HG02759 (cell line): Measurements from ENCODE around the gene SMIM41.
A peak's percentile ranks its signal among the peaks of the same experiment; 100 is the strongest.

ENCODE experiments used
- ATAC-seq: cut with Tn5 transposase; IDR thresholded peaks from one replicate; pipeline ENCODE4 v1.9.1; 2021; ENCODE audit warnings: mild to moderate bottlenecking, moderate library complexity; ENCODE audit not compliant: unreplicated experiment

SMIM41 gene

DNA sequence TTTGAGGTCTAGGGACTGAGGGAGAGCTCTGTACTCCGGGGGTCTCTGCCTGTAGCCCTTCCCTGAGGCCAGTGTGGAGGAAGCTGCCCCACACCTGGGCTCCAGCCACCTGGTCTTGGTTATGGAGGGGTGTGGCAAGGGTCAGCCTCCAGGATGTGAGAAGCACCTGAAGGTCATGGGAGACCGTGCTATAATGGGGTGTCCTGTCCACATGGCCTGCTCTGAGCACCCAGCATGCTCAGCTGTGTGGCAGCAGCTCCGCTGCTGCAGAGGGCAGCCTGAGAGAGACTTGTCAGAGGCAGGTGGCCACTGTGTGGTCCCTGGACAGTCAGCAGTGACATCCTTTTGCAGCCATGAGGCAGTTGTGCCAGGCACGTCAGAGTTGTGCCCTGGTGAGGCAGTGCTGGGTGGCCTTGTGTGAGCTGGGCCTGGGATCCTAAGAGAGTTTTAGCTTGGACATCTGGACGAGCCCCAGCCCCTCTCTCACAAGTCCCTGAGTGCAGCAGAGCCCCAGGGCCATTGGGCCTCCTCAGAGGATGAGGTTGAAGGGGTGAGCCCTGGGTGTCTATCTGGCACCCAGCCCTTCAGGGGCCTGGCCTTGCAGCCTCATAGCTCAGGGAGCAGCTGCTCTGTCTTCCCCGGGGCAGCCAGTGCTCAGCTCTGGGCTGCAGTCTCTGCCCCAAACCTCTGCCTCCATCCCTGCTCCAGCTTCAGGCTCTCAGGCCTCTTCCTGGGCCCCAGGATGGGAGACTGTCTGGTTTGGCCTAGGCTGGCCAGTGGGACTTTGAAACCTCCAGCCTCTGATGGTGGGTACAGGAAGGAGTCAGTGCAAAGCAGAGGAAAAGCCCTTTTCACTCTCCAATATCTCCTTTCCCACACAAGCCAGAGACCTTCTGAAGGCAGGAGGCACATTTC lies 17.1 kb upstream of the SMIM41 start:
- ATAC-seq = no peak

DNA sequence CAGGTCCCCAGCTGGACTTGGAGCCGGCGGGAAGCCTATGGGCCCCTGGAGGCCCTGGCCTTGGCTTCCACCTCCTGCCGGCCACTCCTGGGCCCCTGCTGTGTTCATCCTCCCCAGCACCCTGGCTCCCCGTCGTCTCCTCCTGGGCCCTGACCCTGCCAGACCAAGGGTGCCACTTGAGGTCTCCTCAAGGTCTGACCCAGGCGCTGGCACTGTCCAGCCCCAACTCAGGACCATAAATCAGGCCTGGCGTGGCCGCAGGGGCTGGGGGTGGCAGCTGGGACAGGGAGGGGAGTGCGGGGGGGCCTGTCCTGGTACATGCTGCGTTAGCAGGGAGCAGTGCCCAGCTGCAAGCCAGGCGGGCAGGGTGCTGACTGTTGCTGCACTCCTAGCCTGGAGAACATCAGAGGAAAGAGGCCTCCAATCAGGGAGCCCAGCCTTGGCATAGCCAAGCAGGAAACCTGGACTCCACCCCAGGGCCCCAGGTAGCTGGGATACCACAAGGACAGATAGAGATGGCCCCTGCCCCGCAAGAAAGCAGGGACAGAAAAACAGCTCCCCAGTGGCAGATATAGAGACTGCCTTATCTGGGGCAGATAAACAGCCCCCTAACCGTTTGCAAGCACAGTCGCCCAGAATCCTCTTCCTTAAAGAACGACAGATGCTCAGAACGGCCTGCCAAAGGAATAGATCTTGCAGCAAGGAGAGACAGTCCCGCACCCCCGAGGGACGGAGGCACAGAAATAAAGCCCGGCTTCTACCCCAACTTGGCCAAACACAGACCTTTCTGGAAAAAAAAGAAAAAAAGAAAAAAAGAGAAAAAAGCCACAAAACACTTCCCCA lies 16.2 kb upstream of the SMIM41 start:
- no peak for ATAC-seq

DNA sequence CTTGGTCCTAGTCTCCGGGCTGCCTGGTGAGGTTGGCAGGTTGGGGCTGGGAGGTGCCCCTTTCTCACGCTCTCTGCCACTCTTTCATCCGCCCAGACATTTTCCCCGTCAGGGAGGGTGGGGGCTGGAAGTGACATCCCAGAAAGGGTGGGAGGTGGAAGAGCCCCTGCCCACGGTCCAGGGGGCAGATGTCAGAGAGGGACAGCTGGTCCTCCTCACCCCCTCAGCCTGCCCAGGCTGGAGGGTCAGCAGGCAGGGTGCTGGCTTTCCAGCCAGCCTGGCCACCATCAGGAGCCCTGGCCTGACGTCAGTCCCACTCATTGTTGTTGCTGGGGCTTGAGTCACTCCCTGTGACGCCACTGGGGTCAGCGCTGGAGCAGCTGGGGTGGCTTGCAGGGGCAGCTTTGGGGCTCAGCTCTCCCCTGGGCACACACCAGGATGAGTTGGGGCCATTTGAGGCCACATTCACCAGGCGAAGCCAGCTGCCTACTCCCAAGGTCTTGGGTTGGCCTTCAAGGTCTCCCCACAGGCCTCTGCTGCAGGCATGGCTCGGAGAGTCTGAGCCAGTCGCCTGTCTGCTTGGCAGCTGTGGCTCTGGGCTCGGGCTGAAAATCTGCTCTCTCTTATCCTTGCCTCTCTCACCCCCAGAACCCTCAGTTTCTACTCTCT lies 15.4 kb upstream of the SMIM41 start:
- no peak for ATAC-seq

DNA sequence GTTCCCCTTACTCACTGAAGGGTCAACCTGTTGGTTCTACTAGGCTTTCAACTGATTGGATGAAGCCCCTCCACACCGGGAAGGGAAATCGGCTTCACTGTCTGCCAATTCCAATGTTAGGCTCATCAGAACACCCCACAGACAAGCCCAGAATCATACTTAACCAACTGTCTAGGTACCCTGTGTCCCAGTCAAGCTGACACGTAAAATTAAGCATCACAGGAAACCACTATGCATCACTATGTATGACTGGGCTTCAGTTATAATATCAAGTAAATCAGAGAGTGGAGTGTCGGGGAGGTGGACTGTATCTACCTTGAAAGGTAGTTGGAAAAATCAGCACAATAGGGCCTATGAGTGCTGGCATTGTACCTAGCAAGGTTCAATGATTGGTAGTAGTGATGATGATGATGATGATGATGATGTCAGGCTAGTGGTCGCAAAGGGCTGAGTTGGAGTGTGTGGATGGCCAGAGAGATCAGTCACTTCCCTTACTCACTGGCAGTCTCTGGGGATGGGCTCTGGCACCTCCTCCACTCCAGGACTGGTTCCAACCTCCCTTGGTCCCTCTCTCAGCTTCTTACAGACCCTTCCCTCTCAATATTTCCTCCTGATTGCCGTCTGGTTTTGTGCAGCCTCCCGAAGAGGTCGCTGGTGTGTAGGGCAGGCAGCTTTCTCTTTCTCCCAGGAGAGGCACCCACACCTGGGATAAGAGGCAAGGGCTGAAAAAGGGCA lies 13.0 kb upstream of the SMIM41 start:
- no peak for ATAC-seq

DNA sequence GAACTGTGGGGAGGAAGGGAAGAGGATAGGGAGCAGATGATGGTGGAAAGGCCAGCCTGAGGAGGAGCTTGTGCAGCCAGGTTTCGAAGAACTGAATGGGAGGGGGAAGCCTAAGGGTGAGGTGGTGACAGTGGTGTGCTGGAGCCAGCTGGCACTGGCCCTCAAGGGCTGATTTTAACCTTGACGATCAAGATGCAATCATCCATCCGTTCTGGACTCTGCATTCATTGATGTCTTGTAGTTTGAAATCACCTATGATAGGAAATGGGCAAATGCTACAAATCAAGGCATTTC lies 12.5 kb upstream of the SMIM41 start:
- no peak for ATAC-seq

DNA sequence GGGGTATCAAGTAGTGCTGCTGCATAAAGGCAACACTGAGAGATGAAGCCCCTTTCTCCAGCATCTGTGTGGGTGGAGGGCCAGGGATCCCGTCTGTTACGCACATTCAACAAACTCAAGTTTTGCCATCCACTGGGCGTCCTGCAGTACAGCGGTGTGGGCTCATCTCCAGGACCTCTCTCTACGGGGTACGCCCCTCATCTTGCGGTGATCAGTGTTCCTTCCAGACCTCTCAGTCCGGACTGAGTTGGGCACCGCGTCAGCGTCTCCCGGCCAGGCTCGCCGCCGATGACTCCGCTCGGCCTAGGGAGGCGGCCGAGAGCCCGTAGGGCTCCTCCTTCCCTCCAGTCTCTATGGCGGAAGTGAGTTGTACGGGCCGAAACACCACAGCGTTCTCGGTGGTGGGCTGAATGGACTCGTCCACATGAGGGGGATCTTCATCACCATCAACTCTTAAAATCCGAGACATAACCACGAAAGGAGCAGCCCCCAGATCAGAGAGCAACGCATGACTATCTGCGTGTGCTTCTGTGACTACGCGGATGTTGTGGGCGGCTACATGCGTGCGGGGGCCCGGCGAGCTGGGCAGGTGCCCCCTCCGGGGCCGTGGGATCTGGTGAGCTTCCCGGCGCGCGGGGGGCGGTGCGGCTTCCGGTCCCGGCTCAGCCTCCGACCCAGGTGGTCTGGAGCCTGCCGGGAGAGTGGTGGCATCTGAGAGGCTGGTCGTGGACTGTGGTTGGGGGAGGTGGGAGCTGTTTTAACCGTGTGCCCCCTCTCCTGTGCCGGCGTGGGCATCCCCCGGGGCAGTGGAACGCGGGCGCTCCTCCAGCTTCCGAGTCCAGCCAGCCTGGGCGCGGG lies 9.9 kb upstream of the SMIM41 start, which contains the start of gene ATG101:
TSS of gene ATG101 (plus strand) at position 652 of the 858 bp plus-strand sequence. CDS start 3,673 bp downstream, outside the sequence.
- peak; percentile 93 for ATAC-seq

DNA sequence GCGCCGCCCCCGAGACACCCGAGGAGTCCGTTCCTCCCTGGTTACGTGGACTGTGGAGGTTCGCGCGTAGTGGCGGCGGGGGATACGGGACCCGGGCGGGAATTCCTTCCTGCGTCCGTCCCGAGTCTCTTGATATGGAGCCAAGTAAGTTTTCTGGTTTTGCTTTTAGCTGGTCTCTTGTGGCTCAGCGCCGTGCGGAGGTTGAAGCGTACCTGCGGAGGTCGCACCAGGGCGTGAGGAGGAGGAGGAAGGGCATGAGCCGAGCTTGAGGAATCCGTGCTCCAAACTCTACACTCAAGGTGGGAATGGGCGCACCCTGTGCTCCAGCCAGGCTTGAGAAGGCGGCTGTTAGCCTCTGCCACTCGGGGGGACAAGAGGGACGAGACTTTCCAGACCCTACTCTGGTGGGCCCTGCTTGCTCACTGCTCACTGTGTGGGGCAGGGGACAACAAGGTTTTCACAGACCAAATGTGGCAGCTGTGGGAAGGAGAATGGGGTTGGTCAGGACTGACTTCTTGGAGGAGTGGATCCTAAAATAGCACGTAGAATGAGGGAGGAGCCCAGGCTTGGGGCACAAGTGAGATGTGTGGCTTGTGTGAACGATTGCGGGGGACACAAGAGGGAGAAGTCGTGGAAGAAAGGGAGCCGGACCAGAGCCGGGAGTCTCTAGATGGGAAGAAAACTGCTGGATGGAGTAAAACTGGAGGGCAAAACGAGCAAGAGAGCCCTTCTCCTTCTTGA lies 9.1 kb upstream of the SMIM41 start:
- peak; percentile 22 for ATAC-seq

DNA sequence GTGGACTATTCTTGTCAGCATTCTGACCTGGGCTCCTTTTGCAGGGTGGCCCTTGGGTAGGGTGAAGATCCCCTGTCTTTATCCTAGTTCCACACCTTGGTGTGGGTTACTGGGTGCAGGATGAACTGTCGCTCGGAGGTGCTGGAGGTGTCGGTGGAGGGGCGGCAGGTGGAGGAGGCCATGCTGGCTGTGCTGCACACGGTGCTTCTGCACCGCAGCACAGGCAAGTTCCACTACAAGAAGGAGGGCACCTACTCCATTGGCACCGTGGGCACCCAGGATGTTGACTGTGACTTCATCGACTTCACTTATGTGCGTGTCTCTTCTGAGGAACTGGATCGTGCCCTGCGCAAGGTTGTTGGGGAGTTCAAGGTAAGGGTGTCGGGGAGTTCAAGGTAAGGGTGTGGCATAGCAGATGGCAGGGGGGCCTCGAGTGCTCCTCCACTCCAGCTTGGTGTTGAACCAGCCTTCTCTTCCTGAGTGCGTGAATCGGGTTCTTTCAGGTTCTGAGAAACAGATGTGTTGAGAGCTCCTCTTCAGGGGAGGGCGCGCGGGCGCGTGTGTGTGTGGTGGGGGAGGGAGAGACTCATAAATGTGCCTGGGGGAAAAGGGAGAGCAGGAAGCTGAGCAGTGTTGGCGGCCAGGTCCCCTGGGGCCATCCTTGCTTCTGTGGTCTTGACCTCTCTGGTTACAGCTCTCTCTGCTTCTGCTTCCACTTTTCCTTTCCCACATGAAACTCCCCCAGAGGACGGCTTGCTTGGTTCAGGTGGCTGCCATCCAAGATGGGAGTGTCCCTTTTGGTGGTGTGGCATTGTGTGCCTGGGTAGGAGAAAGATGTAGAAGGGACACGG lies 5.7 kb upstream of the SMIM41 start:
- ATAC-seq = no peak

DNA sequence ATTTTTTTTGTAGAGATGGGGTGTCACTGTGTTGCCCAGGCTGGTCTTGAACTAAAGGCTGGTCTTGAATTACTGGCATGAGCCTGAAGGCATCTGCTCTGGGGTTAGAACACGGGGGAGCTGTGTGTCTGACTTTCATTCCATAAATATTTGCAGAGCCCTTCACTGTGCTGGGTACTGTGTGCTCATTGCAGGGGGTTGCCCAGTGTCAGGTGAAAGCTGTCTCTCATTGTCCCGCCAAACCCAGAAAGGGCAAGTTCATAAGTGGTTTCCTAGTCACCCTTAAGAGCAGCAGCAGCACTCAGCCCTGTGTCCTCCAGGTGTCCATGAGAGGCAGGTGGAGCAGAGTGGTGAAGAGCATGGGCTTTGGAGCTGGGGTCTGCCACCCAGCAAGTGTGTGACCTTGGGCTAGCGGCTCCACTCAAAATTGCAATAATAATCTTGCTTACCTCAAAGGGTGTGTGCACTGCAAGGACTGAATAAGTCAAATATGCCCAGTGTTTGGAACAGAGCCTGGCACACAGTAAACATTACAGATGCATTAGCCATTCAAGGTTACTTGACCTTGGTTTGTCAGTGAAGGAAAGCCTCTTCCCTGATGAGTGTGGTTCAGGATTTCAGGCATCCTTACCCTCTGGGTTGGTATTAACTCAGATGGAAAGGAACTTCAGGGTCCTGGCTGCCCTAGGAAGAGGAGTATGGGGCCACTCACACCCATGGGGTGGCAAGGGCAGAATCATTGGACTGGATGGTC lies 4.4 kb upstream of the SMIM41 start:
- ATAC-seq = no peak

DNA sequence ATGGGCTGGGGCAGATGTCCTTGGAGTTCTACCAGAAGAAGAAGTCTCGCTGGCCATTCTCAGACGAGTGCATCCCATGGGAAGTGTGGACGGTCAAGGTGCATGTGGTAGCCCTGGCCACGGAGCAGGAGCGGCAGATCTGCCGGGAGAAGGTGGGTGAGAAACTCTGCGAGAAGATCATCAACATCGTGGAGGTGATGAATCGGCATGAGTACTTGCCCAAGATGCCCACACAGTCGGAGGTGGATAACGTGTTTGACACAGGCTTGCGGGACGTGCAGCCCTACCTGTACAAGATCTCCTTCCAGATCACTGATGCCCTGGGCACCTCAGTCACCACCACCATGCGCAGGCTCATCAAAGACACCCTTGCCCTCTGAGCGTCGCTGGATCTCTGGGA lies 2.7 kb upstream of the SMIM41 start:
- ATAC-seq = no peak

DNA sequence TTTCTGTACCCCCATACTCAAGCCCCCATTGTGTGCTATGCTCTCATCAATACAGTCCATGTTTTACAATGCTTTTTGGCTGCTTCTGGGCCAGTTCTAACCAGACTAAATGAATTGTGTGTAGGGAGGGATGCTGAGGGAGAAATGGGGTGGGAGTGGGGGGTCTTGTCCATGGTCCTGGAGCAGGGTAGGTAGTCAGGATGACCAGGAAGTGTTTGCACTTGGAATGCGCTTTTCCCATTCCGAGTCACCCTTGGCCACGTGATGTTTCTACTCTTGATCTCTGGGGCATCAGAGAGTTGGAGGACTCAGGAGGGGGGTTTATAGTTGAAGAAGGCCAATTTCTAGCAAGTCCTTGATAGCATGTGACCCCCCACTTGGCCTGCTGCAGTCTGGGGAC lies 1.2 kb upstream of the SMIM41 start:
- ATAC-seq = no peak

DNA sequence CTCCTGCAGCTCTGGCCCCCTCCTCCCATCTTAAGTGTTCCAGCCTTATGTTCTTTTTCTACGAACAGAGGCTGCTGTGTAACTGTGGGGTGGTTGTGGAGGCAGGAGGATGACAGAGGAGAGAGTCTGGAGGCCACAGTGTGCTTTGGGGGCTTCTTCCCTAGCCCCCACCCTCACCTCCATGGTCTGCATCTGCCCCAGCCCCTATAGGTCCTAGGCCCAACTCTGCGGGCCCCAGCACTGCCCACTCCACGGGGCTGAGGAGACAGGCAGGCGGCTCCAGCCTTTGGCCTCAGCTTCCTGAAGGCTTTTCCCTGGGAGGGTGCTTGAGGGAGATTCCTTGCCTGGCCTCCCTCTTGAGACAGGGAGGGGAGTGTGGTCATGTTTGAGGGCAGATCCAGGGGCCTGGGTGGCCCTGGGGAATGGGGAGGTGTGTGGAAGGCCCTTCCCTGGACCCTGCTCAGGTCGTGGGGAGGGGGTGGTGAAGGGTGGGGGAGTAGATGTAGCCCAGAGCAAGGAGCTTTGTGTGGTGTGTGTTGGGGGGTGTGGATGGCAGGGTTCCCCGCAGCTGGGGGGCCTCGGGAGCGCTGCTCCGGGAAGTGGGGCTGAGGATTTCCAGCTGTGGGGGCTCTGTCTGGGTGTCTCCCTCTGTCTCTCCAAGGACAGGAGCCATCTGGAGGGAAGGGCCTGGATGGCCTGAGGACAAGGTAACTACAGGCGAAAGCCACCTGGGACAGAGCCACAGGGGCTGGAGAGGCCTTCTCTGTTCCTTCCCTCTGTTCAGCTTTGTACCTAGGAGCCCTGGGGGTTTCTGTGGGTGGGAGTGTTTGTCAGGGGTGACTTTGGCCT lies 1.1 kb downstream of the SMIM41 start:
- no peak for ATAC-seq

DNA sequence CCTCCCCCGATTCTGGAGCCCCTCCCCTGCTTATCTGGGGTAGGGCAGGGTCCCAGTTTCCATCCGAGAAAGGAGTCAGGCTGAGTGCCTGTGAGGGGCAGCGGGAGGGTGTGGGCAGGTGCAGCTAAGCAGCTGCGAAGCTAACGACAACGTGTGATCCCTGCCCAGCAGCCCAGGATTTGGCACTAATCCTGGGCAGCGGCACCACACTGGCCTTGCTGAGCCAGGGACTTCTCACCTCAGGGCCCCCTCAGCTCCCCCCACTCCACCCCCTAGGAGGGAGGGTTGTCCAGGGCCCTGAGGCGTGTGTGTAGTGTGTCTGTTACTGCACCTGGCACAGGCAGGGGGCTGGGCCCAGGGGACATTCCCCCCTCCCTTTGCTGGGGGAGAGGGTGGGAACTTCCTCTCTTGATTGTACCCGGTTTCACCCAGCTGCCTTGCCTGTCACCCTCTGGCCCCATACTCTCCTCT lies 1.8 kb downstream of the SMIM41 start:
- ATAC-seq = peak; percentile 85

DNA sequence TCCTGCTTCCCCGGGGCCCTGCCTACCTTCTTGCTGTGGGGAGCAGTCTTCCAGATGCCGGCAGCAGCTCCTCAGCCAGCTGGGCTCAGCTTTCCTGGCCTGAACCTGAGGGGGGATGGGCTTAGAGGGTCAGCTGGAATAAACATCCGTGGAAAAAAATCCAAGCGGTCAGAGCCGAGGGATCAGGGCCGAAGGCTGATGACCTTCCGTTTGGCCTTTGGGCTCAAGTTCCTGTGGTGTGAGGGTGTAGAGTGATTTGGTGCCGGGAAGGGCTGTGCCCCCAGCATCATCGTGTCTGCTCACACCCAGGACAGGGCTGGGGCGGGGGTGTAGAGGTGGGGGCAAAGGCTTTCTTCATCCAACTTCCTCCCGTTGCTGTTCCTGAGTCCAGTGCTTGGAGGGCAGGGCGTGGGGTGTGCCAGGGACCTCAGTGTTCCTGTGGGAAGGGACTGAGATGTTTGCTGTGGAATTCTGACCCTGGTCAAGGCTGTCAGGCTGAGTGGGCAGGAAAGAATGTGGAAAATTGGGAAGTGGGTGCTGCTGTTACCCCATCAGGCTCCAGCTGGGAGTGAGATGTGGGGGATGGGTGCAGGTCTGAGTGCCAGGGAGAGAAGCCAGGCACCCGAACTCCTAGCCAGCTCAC lies 2.6 kb downstream of the SMIM41 start:
- no peak for ATAC-seq

DNA sequence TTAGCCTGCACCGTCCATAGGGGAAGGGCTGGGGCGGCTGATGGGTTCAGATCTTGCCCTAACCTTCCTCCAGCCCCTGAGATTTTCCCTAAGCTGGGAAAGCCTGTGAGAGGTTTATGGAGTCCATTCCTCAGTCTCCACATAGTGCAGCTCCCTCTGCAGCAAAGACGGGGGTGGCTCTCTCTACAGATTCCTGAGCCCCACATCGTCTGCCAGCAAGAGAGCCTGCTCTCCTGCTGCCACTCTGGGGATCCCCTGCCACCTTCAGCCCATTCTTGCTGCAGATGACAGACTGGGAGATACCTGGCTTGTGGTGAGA lies 3.1 kb downstream of the SMIM41 start:
- no peak for ATAC-seq

DNA sequence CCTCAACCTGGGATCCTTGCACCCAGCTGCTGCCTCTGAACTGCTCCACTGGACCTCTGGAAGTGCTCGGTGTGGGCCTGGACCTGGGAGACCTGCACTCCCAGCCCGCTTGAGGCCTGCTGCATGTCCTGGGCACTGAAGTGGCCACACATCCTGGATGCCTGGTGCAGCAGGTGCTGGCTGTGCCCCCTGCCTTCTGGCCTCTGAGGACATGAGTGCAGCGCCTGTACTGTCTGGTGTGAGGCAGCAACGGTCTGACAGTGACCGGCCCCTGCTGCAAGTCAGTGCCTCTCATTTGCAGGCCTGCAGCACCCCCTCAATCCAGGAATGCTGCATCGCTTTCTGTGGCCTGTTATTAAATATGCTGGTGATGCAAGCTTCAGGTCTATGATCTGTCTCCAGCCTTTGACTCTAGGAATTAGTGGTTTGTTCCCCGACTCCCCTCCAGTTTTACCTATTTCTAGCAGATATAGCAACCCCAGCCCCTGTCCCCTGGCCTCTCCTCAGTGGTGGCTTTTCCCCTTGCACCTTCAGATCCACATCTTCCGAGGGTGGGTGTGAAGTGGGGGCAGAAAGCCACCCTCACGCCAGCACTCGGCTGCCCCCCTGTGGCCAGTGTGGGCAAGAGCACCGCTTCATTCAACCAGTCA lies 3.6 kb downstream of the SMIM41 start:
- ATAC-seq = no peak
